ENCODE results near the gene TJP1. TPM values are rescaled to one million over a fixed set of nuclear protein-coding genes. Genes with fewer than 3 reads are reported as not detected.
"Not testable (repeated sequence)": the region's sequence is repeated elsewhere in the genome, so short reads cannot be mapped to it uniquely, and the experiment has no call there.

The TJP1 gene
- total RNA-seq, 1 donor from 2014 or later, result 465 TPM

- DNase-seq (ENCODE audit: low spot score) (no peak), ATAC-seq (no peak)
- intact Hi-C loops (cut with DNase I), result no loop called here
These were observed 10.4 kb downstream of the TJP1 start for GRCh38 chr15:29811691-29812383.

GRCh38 chr15:29805708-29806104 is 16.6 kb downstream of the TJP1 start:
- intact Hi-C loops (cut with DNase I), result no loop called here
- no peak for DNase-seq (ENCODE audit: low spot score)
- ATAC-seq, result no peak

GRCh38 chr15:29805043-29805707 is 17.1 kb downstream of the TJP1 start:
- ATAC-seq, result peak; percentile 98
- DNase-seq (ENCODE audit: low spot score), result no peak
- intact Hi-C loops (cut with DNase I), result no loop called here

GRCh38 chr15:29802411-29802810 is 19.9 kb downstream of the TJP1 start:
- no peak for ATAC-seq
- DNase-seq (ENCODE audit: low spot score), result no peak
- intact Hi-C loops (cut with DNase I), result no loop called here

GRCh38 chr15:29800491-29801366 is 21.5 kb downstream of the TJP1 start:
- ATAC-seq, result no peak

GRCh38 chr15:29799859-29800258 is 22.4 kb downstream of the TJP1 start:
- ATAC-seq, result no peak
- no peak for DNase-seq (ENCODE audit: low spot score)
- intact Hi-C loops (cut with DNase I), result no loop called here

More at GRCh38 chr15:29800491-29801366, 21.5 kb downstream of the TJP1 start:
- intact Hi-C loops (cut with DNase I), result no loop called here
- DNase-seq (ENCODE audit: low spot score), result no peak

- ATAC-seq, result no peak
- DNase-seq (ENCODE audit: low spot score), result no peak
- intact Hi-C loops (cut with DNase I), result no loop called here
These were observed 26.7 kb downstream of the TJP1 start for GRCh38 chr15:29795610-29796009.

- no peak for DNase-seq (ENCODE audit: low spot score)
- ATAC-seq, result no peak
- intact Hi-C loops (cut with DNase I), result no loop called here
These were observed 29.7 kb downstream of the TJP1 start for GRCh38 chr15:29792426-29793159.

GRCh38 chr15:29790607-29791006 is 31.7 kb downstream of the TJP1 start:
- ATAC-seq (no peak), DNase-seq (ENCODE audit: low spot score) (no peak)
- intact Hi-C loops (cut with DNase I), result no loop called here

GRCh38 chr15:29789871-29790270 is 32.4 kb downstream of the TJP1 start:
- intact Hi-C loops (cut with DNase I), result no loop called here
- DNase-seq (ENCODE audit: low spot score), result no peak
- ATAC-seq, result no peak

GRCh38 chr15:29788433-29789034 is 33.7 kb downstream of the TJP1 start:
- no peak for ATAC-seq

GRCh38 chr15:29787767-29788166 is 34.5 kb downstream of the TJP1 start:
- no peak for ATAC-seq
- no peak for DNase-seq (ENCODE audit: low spot score)
- intact Hi-C loops (cut with DNase I), result no loop called here

More at GRCh38 chr15:29788433-29789034, 33.7 kb downstream of the TJP1 start:
- intact Hi-C loops (cut with DNase I), result no loop called here
- no peak for DNase-seq (ENCODE audit: low spot score)

GRCh38 chr15:29785642-29786041 is 36.6 kb downstream of the TJP1 start:
- DNase-seq (ENCODE audit: low spot score) (no peak), ATAC-seq (no peak)
- intact Hi-C loops (cut with DNase I), result no loop called here

GRCh38 chr15:29785136-29785535 is 37.1 kb downstream of the TJP1 start:
- ATAC-seq, result no peak
- intact Hi-C loops (cut with DNase I), result no loop called here

GRCh38 chr15:29784413-29784812 is 37.9 kb downstream of the TJP1 start:
- intact Hi-C loops (cut with DNase I), result no loop called here
- DNase-seq (ENCODE audit: low spot score) (no peak), ATAC-seq (no peak)

More at GRCh38 chr15:29785136-29785535, 37.1 kb downstream of the TJP1 start:
- DNase-seq (ENCODE audit: low spot score), result no peak

GRCh38 chr15:29782816-29783215 is 39.5 kb downstream of the TJP1 start:
- intact Hi-C loops (cut with DNase I); ATAC-seq; DNase-seq (ENCODE audit: low spot score): not testable (repeated sequence)

- intact Hi-C loops (cut with DNase I), result no loop called here
- no peak for ATAC-seq
- DNase-seq (ENCODE audit: low spot score), result no peak
These were observed 43.9 kb downstream of the TJP1 start for GRCh38 chr15:29778382-29778781.

- ATAC-seq, result no peak
- no peak for DNase-seq (ENCODE audit: low spot score)
- intact Hi-C loops (cut with DNase I), result no loop called here
These were observed 45.4 kb downstream of the TJP1 start for GRCh38 chr15:29776859-29777258.

- intact Hi-C loops (cut with DNase I), result no loop called here
- no peak for DNase-seq (ENCODE audit: low spot score)
- ATAC-seq, result no peak
These were observed 47.4 kb downstream of the TJP1 start for GRCh38 chr15:29774900-29775299.

All from sciatic nerve (tissue), 2 donors.